RCC 7860 (cell line): ENCODE measurements around the gene USP33.
"Not testable (repeated sequence)": the region's sequence is repeated elsewhere in the genome, so short reads cannot be mapped to it uniquely, and the experiment has no call there.

ENCODE experiments used
- DNase-seq: peaks from one replicate; pipeline ENCODE4 v3.0.0-alpha.2; 2015; ENCODE audit warnings: low spot score
- FAIRE-seq: peaks from 2 replicates; lab custom pipeline; 2012; peaks lifted over from hg19 to GRCh38; lab: Jason Lieb, UNC

USP33 gene

GRCh38 chr1:77759071-77760028 is at the start of gene USP33:
Gene USP33, minus strand, starts transcription at chr1:77759852. Its CDS starts 18,155 bp downstream, at chr1:77741697.
- FAIRE-seq, result peak; percentile 16
- peak; percentile 75 for DNase-seq

GRCh38 chr1:77803371-77803770 is 43.7 kb upstream of the USP33 start:
- FAIRE-seq, result no peak
- no peak for DNase-seq

GRCh38 chr1:77802026-77802425 is 42.4 kb upstream of the USP33 start:
- peak; percentile 90 for FAIRE-seq
- peak; percentile 16 for DNase-seq

- FAIRE-seq, result no peak
- DNase-seq, result no peak
These were observed 38.3 kb upstream of the USP33 start for GRCh38 chr1:77797991-77798390.

- no peak for DNase-seq
- FAIRE-seq, result no peak
These were observed 37.2 kb upstream of the USP33 start for GRCh38 chr1:77796695-77797405.

DNA sequence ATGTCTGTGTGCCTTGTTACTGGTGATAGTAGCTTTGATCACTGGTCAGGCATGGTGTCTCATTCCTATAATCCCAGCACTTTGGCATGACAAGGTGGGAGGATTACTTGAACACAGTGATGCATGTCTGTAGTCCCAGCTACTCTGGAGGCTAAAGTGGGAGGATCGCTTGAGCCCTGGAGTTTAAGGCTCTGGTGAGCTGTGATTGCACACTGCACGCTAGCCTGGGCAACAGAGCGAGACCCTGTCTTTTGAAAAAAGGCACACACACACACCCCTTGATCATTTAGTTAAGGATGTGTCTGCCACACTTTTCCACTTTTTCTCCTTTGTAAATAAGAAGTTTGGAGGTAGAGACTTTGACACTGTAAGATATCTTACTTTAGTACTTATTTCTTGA is 34.9 kb upstream of the USP33 start:
- no peak for DNase-seq
- FAIRE-seq, result no peak

- FAIRE-seq, DNase-seq: not testable (repeated sequence)
These were observed 26.6 kb upstream of the USP33 start for GRCh38 chr1:77786093-77786741.

GRCh38 chr1:77783141-77783540 is 23.5 kb upstream of the USP33 start:
- DNase-seq, result no peak
- no peak for FAIRE-seq

DNA sequence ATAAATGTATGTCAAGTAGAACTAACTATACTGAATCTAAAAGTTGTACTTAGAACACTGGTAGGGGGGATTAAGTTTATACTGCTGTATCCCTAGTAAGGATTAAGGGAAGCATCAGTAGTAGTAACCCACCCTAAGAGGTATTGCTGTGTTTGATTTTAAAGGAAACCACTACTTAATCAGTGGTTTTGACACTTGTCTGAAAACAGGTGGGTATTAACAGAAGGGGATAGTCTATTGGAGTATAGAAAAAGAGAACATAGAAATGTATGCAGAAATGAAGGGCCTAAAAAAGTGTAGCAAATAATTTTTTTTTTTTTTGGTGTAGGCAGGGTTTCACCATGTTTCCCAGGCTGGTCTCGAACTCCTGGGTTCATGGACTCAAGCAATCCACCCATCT is 22.0 kb upstream of the USP33 start:
- no peak for DNase-seq
- FAIRE-seq, result no peak

DNA sequence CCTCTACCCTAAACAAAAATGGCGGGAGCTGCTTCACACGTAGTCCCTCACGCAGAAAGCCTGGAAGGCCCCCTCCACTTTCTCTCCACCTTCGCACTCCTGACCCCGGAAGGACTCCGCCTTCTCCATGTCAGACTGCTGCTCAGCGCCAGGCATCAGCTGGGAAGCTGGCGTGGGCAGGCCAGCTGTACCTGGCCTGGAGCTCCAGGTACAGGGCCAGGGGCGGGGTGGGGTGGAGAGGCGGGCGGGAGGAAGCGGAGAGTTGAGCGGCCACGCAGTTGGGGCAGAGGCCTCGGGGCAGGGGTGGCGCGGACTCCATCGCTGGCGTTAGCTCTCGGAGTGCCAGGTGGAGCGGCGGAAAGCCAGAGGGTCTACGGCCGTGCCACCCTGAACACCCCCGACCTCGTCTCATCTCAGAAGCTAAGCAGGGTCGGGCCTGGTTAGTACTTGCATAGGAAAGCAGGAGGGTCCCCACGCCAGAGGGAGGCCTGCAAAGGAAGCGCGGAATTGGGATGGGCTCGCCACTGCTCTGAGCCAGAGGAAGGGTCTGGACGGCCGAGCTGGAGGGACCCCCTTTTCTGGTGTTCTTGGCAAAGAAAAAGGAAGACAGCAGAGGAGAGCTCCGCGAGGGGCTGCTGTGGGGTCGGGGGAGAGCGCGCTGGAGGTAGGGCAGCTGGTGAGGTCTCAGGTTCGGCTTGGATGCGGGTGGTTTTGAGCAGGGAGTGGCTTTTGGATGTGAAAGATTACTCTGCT is 20.1 kb upstream of the USP33 start, which contains the start of gene MIGA1:
Gene MIGA1 (plus strand): TSS at position 121 of the 753 bp plus-strand sequence. CDS start 3,604 bp downstream, outside the sequence.
- FAIRE-seq (peak; percentile 59), DNase-seq (peak; percentile 68)

- DNase-seq (peak; percentile 33), FAIRE-seq (peak; percentile 60)
These were observed 16.5 kb upstream of the USP33 start for GRCh38 chr1:77776007-77776700.

GRCh38 chr1:77768006-77768405 is 8.4 kb upstream of the USP33 start:
- DNase-seq (no peak), FAIRE-seq (no peak)

DNA sequence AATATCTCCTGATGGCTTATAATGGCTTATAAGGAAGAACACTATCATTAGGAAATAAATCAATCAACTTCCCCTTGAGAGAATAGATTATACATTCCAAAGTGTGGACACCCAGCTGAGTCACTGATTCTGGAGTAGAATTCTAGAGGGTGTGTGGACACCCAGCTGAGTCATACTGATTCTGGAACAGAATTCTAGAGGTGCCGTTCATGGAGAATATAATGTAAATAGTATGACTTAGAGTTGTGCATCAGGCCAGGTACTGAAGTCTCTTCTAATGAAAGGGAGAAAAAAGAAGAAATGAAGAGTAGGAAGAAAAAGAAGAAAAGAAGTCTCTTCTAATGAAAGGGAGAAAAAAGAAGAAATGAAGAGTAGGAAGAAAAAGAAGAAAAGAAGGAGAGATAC is 2.4 kb upstream of the USP33 start:
- DNase-seq (peak; percentile 63), FAIRE-seq (peak; percentile 40)

GRCh38 chr1:77757603-77758002 is 2.0 kb downstream of the USP33 start:
- DNase-seq (no peak), FAIRE-seq (peak; percentile 38)

DNA sequence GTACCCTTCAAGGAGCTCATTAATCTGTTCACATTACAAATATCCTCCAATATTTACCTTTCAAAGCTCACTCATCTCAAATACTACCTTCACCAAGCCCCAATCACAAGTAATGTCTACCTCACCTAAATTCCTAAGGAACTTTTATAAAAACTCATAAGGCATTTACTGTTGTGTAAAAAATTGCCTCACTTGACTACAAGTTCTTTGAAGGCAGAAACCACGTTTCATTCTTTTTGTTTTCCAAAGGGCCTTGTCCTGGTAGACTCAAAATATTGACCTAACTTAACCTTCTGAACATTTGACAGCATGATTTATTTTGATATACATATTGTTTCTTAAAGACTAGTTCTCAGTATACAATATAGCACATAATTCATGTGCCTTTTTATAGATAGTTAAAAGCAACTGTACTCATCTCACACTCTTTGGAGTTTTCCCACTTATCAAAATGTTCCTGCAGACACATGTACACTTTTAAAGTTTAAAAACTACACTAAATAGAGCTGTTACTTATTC is 2.5 kb downstream of the USP33 start:
- DNase-seq (no peak), FAIRE-seq (peak; percentile 22)

- FAIRE-seq (no peak), DNase-seq (no peak)
These were observed 3.4 kb downstream of the USP33 start for GRCh38 chr1:77756052-77756754.

GRCh38 chr1:77749489-77749888 is 10.2 kb downstream of the USP33 start:
- not testable (repeated sequence) for DNase-seq, FAIRE-seq

DNA sequence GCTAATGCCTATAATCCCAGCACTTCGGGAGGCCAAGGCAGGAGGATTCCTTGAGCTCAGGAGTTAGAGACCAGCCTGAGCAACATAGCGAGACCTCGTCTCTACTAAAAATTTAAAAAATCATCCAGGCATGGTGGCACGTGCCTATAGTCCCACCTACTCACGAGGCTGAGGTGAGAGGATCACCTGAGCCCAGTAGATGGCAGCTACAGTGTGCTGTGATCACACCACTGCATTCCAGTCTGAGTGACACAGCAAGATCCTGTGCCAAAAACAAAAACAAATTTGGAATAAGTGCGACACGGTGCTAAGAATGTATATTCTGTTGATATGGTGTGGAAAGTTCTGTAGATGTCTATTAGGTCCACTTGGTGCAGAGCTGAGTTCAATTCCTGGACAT is 15.1 kb downstream of the USP33 start:
- DNase-seq, result no peak
- no peak for FAIRE-seq

- FAIRE-seq (no peak), DNase-seq (no peak)
These were observed 17.6 kb downstream of the USP33 start for GRCh38 chr1:77742011-77742555.
